GM23338 (cell line): Measurements from ENCODE around the gene FOXP2. TPM values are rescaled to one million over a fixed set of nuclear protein-coding genes. Genes with fewer than 3 reads are reported as not detected.

Source experiments
- ATAC-seq: fragments of 200-7000 bp; cut with Tn5 transposase; 3 replicates; pipeline ENCODE4 v1.9.1; 2020
- DNase-seq: peaks from one replicate; pipeline ENCODE4 v3.0.0-alpha.2; 2015; ENCODE audit warnings: low spot score
- H2AFZ ChIP-seq: fragments of 200-600 bp; sonication (generic); 2 replicates; pipeline ENCODE4 v1.8.0; 2016; ENCODE audit warnings: antibody characterized with exemption, mild to moderate bottlenecking, moderate library complexity
- H3F3A ChIP-seq: fragments of 200-600 bp; sonication (generic); replicated peaks from 2 replicates; pipeline ENCODE4 v1.8.0; 2017; ENCODE audit warnings: antibody characterized with exemption, mixed run types, low read depth
- H3K27ac ChIP-seq: fragments of 200-600 bp; sonication (generic); 2 replicates; pipeline ENCODE4 v1.6.1; 2016; ENCODE audit warnings: low read depth
- H3K27me3 ChIP-seq: fragments of 200-600 bp; sonication (generic); 2 replicates; pipeline ENCODE4 v1.8.0; 2016; ENCODE audit warnings: mild to moderate bottlenecking, mixed run types, moderate library complexity; ENCODE audit not compliant: insufficient read depth
- H3K36me3 ChIP-seq: fragments of 200-600 bp; sonication (generic); 2 replicates; pipeline ENCODE4 v1.8.0; 2016; ENCODE audit warnings: mild to moderate bottlenecking; ENCODE audit not compliant: insufficient read depth
- H3K4me1 ChIP-seq: fragments of 200-600 bp; sonication (generic); 2 replicates; pipeline ENCODE4 v1.8.0; 2016; ENCODE audit warnings: mild to moderate bottlenecking, moderate library complexity; ENCODE audit not compliant: insufficient read depth
- H3K4me2 ChIP-seq: fragments of 200-600 bp; sonication (generic); 2 replicates; pipeline ENCODE4 v1.7.1; 2017; ENCODE audit warnings: mixed run types
- H3K4me3 ChIP-seq: fragments of 200-600 bp; sonication (generic); 2 replicates; pipeline ENCODE4 v1.6.1; 2016; ENCODE audit warnings: mixed run types
- H3K79me2 ChIP-seq: fragments of 200-600 bp; sonication (generic); replicated peaks from 2 replicates; pipeline ENCODE4 v1.8.0; 2017; ENCODE audit warnings: mild to moderate bottlenecking; ENCODE audit not compliant: insufficient read depth
- H3K9me2 ChIP-seq: fragments of 200-600 bp; sonication (generic); 2 replicates; pipeline ENCODE4 v1.8.0; 2017; ENCODE audit not compliant: insufficient read depth
- H4K20me1 ChIP-seq: fragments of 200-600 bp; sonication (generic); replicated peaks from 2 replicates; pipeline ENCODE4 v1.8.0; 2017; ENCODE audit warnings: mild to moderate bottlenecking; ENCODE audit not compliant: insufficient read depth
- H3K27ac Mint-ChIP-seq: 2 replicates; pipeline ENCODE4 v1.8.0; 2020; ENCODE audit warnings: inconsistent platforms, mild to moderate bottlenecking, moderate library complexity, mixed read lengths
- H3K27me3 Mint-ChIP-seq: 3 replicates; pipeline ENCODE4 v1.8.0; 2022; ENCODE audit warnings: low read depth, mild to moderate bottlenecking, moderate library complexity, mixed read lengths, inconsistent platforms; ENCODE audit not compliant: insufficient read depth, poor library complexity
- H3K36me3 Mint-ChIP-seq: 3 replicates; pipeline ENCODE4 v1.8.0; 2021; ENCODE audit warnings: low read depth, mild to moderate bottlenecking, inconsistent platforms, moderate library complexity, mixed read lengths
- H3K4me1 Mint-ChIP-seq: 3 replicates; pipeline ENCODE4 v1.8.0; 2020; ENCODE audit warnings: mild to moderate bottlenecking, inconsistent platforms, mixed read lengths
- H3K4me3 Mint-ChIP-seq: 3 replicates; pipeline ENCODE4 v1.8.0; 2021; ENCODE audit warnings: moderate library complexity, mild to moderate bottlenecking, inconsistent platforms, mixed read lengths
- H3K9me3 Mint-ChIP-seq: 3 replicates; pipeline ENCODE4 v1.8.0; 2020; ENCODE audit warnings: moderate library complexity, mild to moderate bottlenecking, inconsistent platforms, mixed read lengths
- CREB1 ChIP-seq: fragments of 250-450 bp; sonication (Bioruptor Pico); IDR thresholded peaks from 2 replicates; pipeline ENCODE4 v1.5.0; 2020; ENCODE audit warnings: low read depth, mild to moderate bottlenecking, moderate library complexity
- CTCF ChIP-seq, 2 experiments: fragments of 200-600 bp in 1 of 2; sonication (generic) in 1 of 2; conservative IDR thresholded peaks; 2 replicates each; pipeline versions ENCODE4 v1.5.1 to v1.6.1; 2016 to 2017; ENCODE audit warnings: antibody characterized with exemption in 2 of 2, low read depth in 2 of 2, mild to moderate bottlenecking in 2 of 2, moderate library complexity in 1 of 2
- ETS1 ChIP-seq: IDR thresholded peaks from 2 replicates; pipeline ENCODE4 v1.6.1; 2016; ENCODE audit warnings: antibody characterized with exemption
- EZH2 ChIP-seq: fragments of 200-600 bp; sonication (generic); IDR thresholded peaks from one replicate; pipeline ENCODE4 v1.8.0; 2017; ENCODE audit warnings: antibody characterized with exemption, mild to moderate bottlenecking, low read depth; ENCODE audit not compliant: unreplicated experiment
- EZH2phosphoT487 ChIP-seq: fragments of 200-600 bp; sonication (generic); IDR thresholded peaks from one replicate; pipeline ENCODE4 v1.8.1; 2018; ENCODE audit warnings: antibody characterized with exemption; ENCODE audit not compliant: unreplicated experiment
- JUNB ChIP-seq: IDR thresholded peaks from one replicate; pipeline ENCODE4 v1.6.1; 2016; ENCODE audit warnings: antibody characterized with exemption; ENCODE audit not compliant: unreplicated experiment
- NANOG ChIP-seq: IDR thresholded peaks from 2 replicates; pipeline ENCODE4 v1.6.1; 2016; ENCODE audit warnings: antibody characterized with exemption, borderline replicate concordance
- POLR2AphosphoS5 ChIP-seq: IDR thresholded peaks from 2 replicates; pipeline ENCODE4 v1.6.1; 2016; ENCODE audit warnings: antibody characterized with exemption, low read depth
- REST ChIP-seq: IDR thresholded peaks from one replicate; pipeline ENCODE4 v1.6.1; 2018; ENCODE audit warnings: antibody characterized with exemption; ENCODE audit not compliant: unreplicated experiment
- STAT1 ChIP-seq: IDR thresholded peaks from one replicate; pipeline ENCODE4 v1.6.1; 2016; ENCODE audit warnings: antibody characterized with exemption; ENCODE audit not compliant: unreplicated experiment
- ZNF114 ChIP-seq: fragments of 250-450 bp; sonication (Bioruptor Pico); IDR thresholded peaks from 2 replicates; pipeline ENCODE4 v1.5.0; 2020; ENCODE audit warnings: mild to moderate bottlenecking, moderate library complexity
- ZNF331 ChIP-seq: fragments of 250-450 bp; sonication (Bioruptor Pico); IDR thresholded peaks from 2 replicates; pipeline ENCODE4 v1.5.0; 2020; ENCODE audit warnings: low read depth, mild to moderate bottlenecking, moderate library complexity
- ZNF462 ChIP-seq: fragments of 250-450 bp; sonication (Bioruptor Pico); IDR thresholded peaks from 2 replicates; pipeline ENCODE4 v1.5.0; 2020; ENCODE audit warnings: mild to moderate bottlenecking, moderate library complexity
- polyA plus RNA-seq: library from polyadenylated mRNA; unstranded; fragments of >200 nt; fragmentation: Nextera tagmentation; extraction: Ambion mirVana; gene quantifications from 2 replicates; pipeline ENCODE4 v1.2.1, GENCODE V29; 2016
- total RNA-seq: library from RNA; depleted of rRNA; stranded (reverse); fragments of >200 nt; shearing (Covaris generic); gene quantifications from 2 replicates; pipeline ENCODE4 v1.2.3, GENCODE V29; 2014

The FOXP2 gene
- total and polyA plus RNA-seq, 2 experiments from 2014 or later = 0.03 to 0.24 TPM

GRCh38 chr7:114628362-114628761 lies 213.7 kb downstream of the FOXP2 start:
- no peak for DNase-seq
- no peaks in the 10 kb centered on the region for H3K9me2 ChIP-seq
- H3F3A ChIP-seq = no peaks in the 10 kb centered on the region
- no peak overlapping the region for H2AFZ ChIP-seq
- H3K36me3 ChIP-seq = no peaks in the 10 kb centered on the region
- peaks cover 38% of the 10 kb centered on the region for H3K4me1 Mint-ChIP-seq
- no peaks in the 10 kb centered on the region for H3K9me3 Mint-ChIP-seq
- no peak overlapping the region for H3K4me3 ChIP-seq
- H3K27ac ChIP-seq = no peak overlapping the region
- no peak overlapping the region for H3K4me2 ChIP-seq
- H3K4me3 Mint-ChIP-seq = no peak overlapping the region
- peak overlapping the region; percentile 9; the same call in 1 of the 2 replicates for H3K27ac Mint-ChIP-seq
- ATAC-seq = no peak
- no peaks in the 10 kb centered on the region for H4K20me1 ChIP-seq
- no peaks in the 10 kb centered on the region for H3K27me3 ChIP-seq
- H3K4me1 ChIP-seq = peaks cover 34% of the 10 kb centered on the region
- no peak for TF ChIP-seq CREB1 (CRISPR knock-in tag)
- TF ChIP-seq JUNB = no peak
- TF ChIP-seq ETS1 = no peak
- no peak for TF ChIP-seq NANOG
- TF ChIP-seq ZNF331 (CRISPR knock-in tag) = no peak
- TF ChIP-seq ZNF114 (CRISPR knock-in tag) = no peak
- TF ChIP-seq POLR2AphosphoS5 = no peak
- no peak for TF ChIP-seq STAT1
- no peak for TF ChIP-seq EZH2phosphoT487
- TF ChIP-seq REST = no peak
- TF ChIP-seq EZH2 = no peak
- TF ChIP-seq CTCF (conservative IDR thresholded peaks at IDR 0.05; ENCODE audit: low read depth in 2 of 2) = no peak
- TF ChIP-seq ZNF462 (CRISPR knock-in tag) = no peak
- no peaks in the 10 kb centered on the region for H3K36me3 Mint-ChIP-seq
- H3K27me3 Mint-ChIP-seq = no peaks in the 10 kb centered on the region
- no peaks in the 10 kb centered on the region for H3K79me2 ChIP-seq
